Hindlimb muscle (tissue), 1 donor: ENCODE data around the gene ANKRD44. TPM values are rescaled to one million over a fixed set of nuclear protein-coding genes. Genes with fewer than 3 reads are reported as not detected.
A peak's percentile ranks its signal among the peaks of the same experiment; 100 is the strongest.

ENCODE experiments used
- DNase-seq: peaks from one replicate; pipeline ENCODE4 v3.0.0-alpha.2; 2013
- polyA plus RNA-seq: library from polyadenylated mRNA; unstranded; fragments of 120-200 nt; gene quantifications from one replicate; pipeline ENCODE4 v1.2.1, GENCODE V29; 2013; ENCODE audit not compliant: insufficient read length

Gene ANKRD44
- polyA plus RNA-seq, 1 donor, result 20.7 TPM

GRCh38 chr2:197141702-197142473 is 168.7 kb downstream of the ANKRD44 start:
- DNase-seq, result no peak

- DNase-seq, result no peak
Measured at GRCh38 chr2:197140045-197140444, 170.5 kb downstream of the ANKRD44 start.

- DNase-seq, result no peak
Measured at GRCh38 chr2:197138506-197138905, 172.1 kb downstream of the ANKRD44 start.

GRCh38 chr2:197137826-197138477 is 172.6 kb downstream of the ANKRD44 start:
- no peak for DNase-seq

GRCh38 chr2:197137231-197137630 is 173.3 kb downstream of the ANKRD44 start:
- DNase-seq, result no peak

GRCh38 chr2:197136452-197136851 is 174.1 kb downstream of the ANKRD44 start:
- DNase-seq, result no peak

GRCh38 chr2:197135806-197136205 is 174.8 kb downstream of the ANKRD44 start:
- DNase-seq, result no peak

- no peak for DNase-seq
Measured at GRCh38 chr2:197134206-197134605, 176.4 kb downstream of the ANKRD44 start.

- DNase-seq, result no peak
Measured at GRCh38 chr2:197131558-197131855, 179.1 kb downstream of the ANKRD44 start.

GRCh38 chr2:197130318-197130717 is 180.3 kb downstream of the ANKRD44 start:
- DNase-seq, result no peak

- DNase-seq, result no peak
Measured at GRCh38 chr2:197128897-197129296, 181.7 kb downstream of the ANKRD44 start.

GRCh38 chr2:197128126-197128525 is 182.5 kb downstream of the ANKRD44 start:
- no peak for DNase-seq

- DNase-seq, result no peak
Measured at GRCh38 chr2:197126630-197127352, 183.8 kb downstream of the ANKRD44 start.

GRCh38 chr2:197124639-197125390 is 185.8 kb downstream of the ANKRD44 start:
- DNase-seq, result no peak

GRCh38 chr2:197122821-197123220 is 187.8 kb downstream of the ANKRD44 start:
- DNase-seq, result no peak

GRCh38 chr2:197121756-197122385 is 188.7 kb downstream of the ANKRD44 start:
- no peak for DNase-seq

- no peak for DNase-seq
Measured at GRCh38 chr2:197121255-197121654, 189.3 kb downstream of the ANKRD44 start.

GRCh38 chr2:197116306-197116879 is 194.2 kb downstream of the ANKRD44 start:
- DNase-seq, result no peak

GRCh38 chr2:197115325-197115724 is 195.3 kb downstream of the ANKRD44 start:
- DNase-seq, result no peak

- DNase-seq, result peak; percentile 23
Measured at GRCh38 chr2:197113275-197113711, 197.3 kb downstream of the ANKRD44 start.

- DNase-seq, result no peak
Measured at GRCh38 chr2:197109326-197109725, 201.3 kb downstream of the ANKRD44 start.

GRCh38 chr2:197108758-197109157 is 201.8 kb downstream of the ANKRD44 start:
- DNase-seq, result peak; percentile 44
